SK-N-SH (cell line): ENCODE results near the gene PBOV1. TPM values are rescaled to one million over a fixed set of nuclear protein-coding genes. Genes with fewer than 3 reads are reported as not detected.

Experiments used
- CTCF ChIA-PET: fragments of 300-600, 350-600 bp; formaldehyde crosslinking; extraction: SDS; loops from one replicate; lab custom pipeline; 2021; lab: Yijun Ruan, JAX
- POLR2A ChIA-PET: fragments of 350-600 bp; sonication (Branson Sonifier 250); formaldehyde crosslinking; extraction: SDS; loops from one replicate; lab custom pipeline; 2020; ENCODE audit warnings: antibody characterized with exemption, inconsistent platforms; lab: Yijun Ruan, JAX
- DNase-seq: peaks from one replicate; pipeline ENCODE4 v3.0.0; 2012
- H2AFZ ChIP-seq: fragments of 200-600 bp; sonication (generic); 2 replicates; pipeline ENCODE4 v1.8.1; 2016; ENCODE audit warnings: antibody characterized with exemption, mild to moderate bottlenecking, low read depth
- H3F3A ChIP-seq: fragments of 200-600 bp; sonication (generic); replicated peaks from 2 replicates; pipeline ENCODE3; 2016; ENCODE audit warnings: antibody characterized with exemption, mild to moderate bottlenecking; ENCODE audit not compliant: insufficient read depth
- H3K27ac ChIP-seq, 2 experiments: fragments of 200-500 bp in 1 of 2; fragments of 200-600 bp in 1 of 2; sonication (Bioruptor generic) in 1 of 2; sonication (generic), shearing (Covaris generic) in 1 of 2; 2 replicates each; pipeline versions ENCODE4 v1.5.1 to v1.6.1; 2014 to 2016; ENCODE audit warnings: low read depth in 2 of 2, inconsistent platforms in 1 of 2, low read length in 1 of 2, mild to moderate bottlenecking in 1 of 2, mixed read lengths in 1 of 2
- H3K27me3 ChIP-seq: fragments of 200-600 bp; sonication (generic), shearing (Covaris generic); 2 replicates; pipeline ENCODE4 v1.6.1; 2016; ENCODE audit warnings: mixed run types; ENCODE audit not compliant: insufficient read depth
- H3K36me3 ChIP-seq, 2 experiments: fragments of 200-500 bp in 1 of 2; fragments of 200-600 bp in 1 of 2; sonication (Bioruptor generic) in 1 of 2; sonication (generic) in 1 of 2; replicated peaks in 1 of 2; 2 replicates each; pipeline versions ENCODE3 to v1.5.1; 2014 to 2016; ENCODE audit warnings: low read length in 1 of 2, mild to moderate bottlenecking in 1 of 2; ENCODE audit not compliant: insufficient read depth in 2 of 2, control insufficient read depth in 1 of 2
- H3K4me1 ChIP-seq, 2 experiments: fragments of 200-500 bp in 1 of 2; fragments of 200-600 bp in 1 of 2; sonication (Bioruptor generic) in 1 of 2; sonication (generic), shearing (Covaris generic) in 1 of 2; 2 replicates each; pipeline versions ENCODE4 v1.5.1 to v1.6.1; 2014 to 2016; ENCODE audit warnings: low read depth in 1 of 2, low read length in 1 of 2, mixed run types in 1 of 2; ENCODE audit not compliant: insufficient read depth in 2 of 2, control insufficient read depth in 1 of 2
- H3K4me2 ChIP-seq: fragments of 200-600 bp; sonication (generic), shearing (Covaris generic); 2 replicates; pipeline ENCODE4 v1.6.1; 2017; ENCODE audit warnings: mixed run types
- H3K4me3 ChIP-seq, 2 experiments: fragments of 200-500 bp in 1 of 2; fragments of 200-600 bp in 1 of 2; sonication (Bioruptor generic) in 1 of 2; sonication (generic), shearing (Covaris generic) in 1 of 2; 2 replicates each; pipeline versions ENCODE4 v1.5.1 to v1.8.1; 2014 to 2016; ENCODE audit warnings: low read depth in 2 of 2, inconsistent platforms in 1 of 2, low read length in 1 of 2, mild to moderate bottlenecking in 1 of 2, mixed read lengths in 1 of 2, moderate library complexity in 1 of 2
- H3K79me2 ChIP-seq: fragments of 200-600 bp; sonication (generic); 2 replicates; pipeline ENCODE4 v1.8.1; 2017; ENCODE audit warnings: mild to moderate bottlenecking; ENCODE audit not compliant: insufficient read depth
- H3K9ac ChIP-seq: fragments of 200-600 bp; sonication (generic); 2 replicates; pipeline ENCODE4 v1.6.1; 2017; ENCODE audit warnings: mixed run types
- H3K9me2 ChIP-seq: fragments of 200-600 bp; sonication (generic); 2 replicates; pipeline ENCODE4 v1.6.1; 2017; ENCODE audit warnings: mixed run types
- H3K9me3 ChIP-seq: fragments of 200-600 bp; sonication (generic); 2 replicates; pipeline ENCODE4 v1.6.1; 2017; ENCODE audit warnings: mixed run types, mild to moderate bottlenecking, moderate library complexity
- H4K20me1 ChIP-seq: fragments of 200-600 bp; sonication (generic); 2 replicates; pipeline ENCODE4 v1.6.1; 2017; ENCODE audit warnings: mild to moderate bottlenecking, mixed run types; ENCODE audit not compliant: insufficient read depth
- CHD2 ChIP-seq: fragments of 150-350 bp; IDR thresholded peaks from 2 replicates; pipeline ENCODE4 v1.6.1; 2018; ENCODE audit warnings: low read length; ENCODE audit not compliant: partially characterized antibody
- ELF1 ChIP-seq: IDR thresholded peaks from 2 replicates; pipeline ENCODE4 v1.4.0; 2012
- FOSL2 ChIP-seq: IDR thresholded peaks from 2 replicates; pipeline ENCODE4 v1.4.0; 2012; ENCODE audit warnings: low read depth, mild to moderate bottlenecking, moderate library complexity, borderline replicate concordance
- GABPA ChIP-seq: IDR thresholded peaks from 2 replicates; pipeline ENCODE4 v1.4.0; 2012; ENCODE audit warnings: low read depth, mild to moderate bottlenecking
- GATA2 ChIP-seq: sonication (generic); formaldehyde crosslinking; IDR thresholded peaks from 2 replicates; pipeline ENCODE4 v1.5.0; 2020; ENCODE audit warnings: mild to moderate bottlenecking, missing genetic modification reagents
- MEF2A ChIP-seq: IDR thresholded peaks from 2 replicates; pipeline ENCODE4 v1.4.0; 2012; ENCODE audit warnings: low read depth, borderline replicate concordance
- POLR2AphosphoS5 ChIP-seq: IDR thresholded peaks from 2 replicates; pipeline ENCODE4 v1.6.1; 2012; ENCODE audit warnings: low read depth, low read length
- RCOR1 ChIP-seq: fragments of 150-350 bp; IDR thresholded peaks from 2 replicates; pipeline ENCODE4 v1.6.1; 2017; ENCODE audit warnings: antibody characterized with exemption, low read length
- RFX5 ChIP-seq: IDR thresholded peaks from 2 replicates; pipeline ENCODE4 v1.6.1; 2012; ENCODE audit warnings: mild to moderate bottlenecking, improper control_type of control experiment, low read length
- SIN3A ChIP-seq: IDR thresholded peaks from 2 replicates; pipeline ENCODE4 v1.6.1; 2012; ENCODE audit warnings: low read depth, mild to moderate bottlenecking, low read length, moderate library complexity, borderline replicate concordance
- TCF12 ChIP-seq: IDR thresholded peaks from 2 replicates; pipeline ENCODE4 v1.4.0; 2012
- TEAD4 ChIP-seq: IDR thresholded peaks from 2 replicates; pipeline ENCODE4 v1.4.0; 2012; ENCODE audit warnings: mild to moderate bottlenecking, borderline replicate concordance; ENCODE audit not compliant: insufficient read depth
- YY1 ChIP-seq: IDR thresholded peaks from 2 replicates; pipeline ENCODE4 v1.4.0; 2012; ENCODE audit warnings: low read depth, mild to moderate bottlenecking
- WGBS: methylation state at CpG from one replicate; pipeline ENCODE4 v1.1.6; 2017; ENCODE audit warnings: low lambda C conversion rate; 5-methylcytosine and 5-hydroxymethylcytosine counted together
- polyA plus RNA-seq, 3 experiments: library from polyadenylated mRNA; depleted of rRNA; stranded (reverse); fragments of >200 nt; gene quantifications; 2 replicates each; pipeline ENCODE4 v1.2.3, GENCODE V29; 2012
- TF ChIP-seq, protein P1 (sequence below): IDR thresholded peaks from 2 replicates; pipeline ENCODE4; 2012
- TF ChIP-seq, protein P2 (sequence below): fragments of 150-350 bp; IDR thresholded peaks from 2 replicates; pipeline ENCODE4 v1.6.1; 2017; ENCODE audit warnings: antibody characterized with exemption, low read length, low read depth, borderline replicate concordance
- TF ChIP-seq, protein P3 (sequence below): IDR thresholded peaks from 2 replicates; pipeline ENCODE4 v1.4.0; 2012; ENCODE audit warnings: low read depth, borderline replicate concordance
- TF ChIP-seq, protein P4 (sequence below): fragments of 200-600 bp; sonication (generic); IDR thresholded peaks from 2 replicates; pipeline ENCODE4 v1.6.1; 2017; ENCODE audit warnings: antibody characterized with exemption, mild to moderate bottlenecking, moderate library complexity
- TF ChIP-seq, protein P5 (sequence below): IDR thresholded peaks from 2 replicates; pipeline ENCODE4 v1.6.1; 2012; ENCODE audit warnings: mild to moderate bottlenecking, low read depth, low read length, moderate library complexity

PBOV1 gene
- polyA plus RNA-seq, 1 of the 3 experiments (the other 2 are of a cell fraction): not detected

DNA sequence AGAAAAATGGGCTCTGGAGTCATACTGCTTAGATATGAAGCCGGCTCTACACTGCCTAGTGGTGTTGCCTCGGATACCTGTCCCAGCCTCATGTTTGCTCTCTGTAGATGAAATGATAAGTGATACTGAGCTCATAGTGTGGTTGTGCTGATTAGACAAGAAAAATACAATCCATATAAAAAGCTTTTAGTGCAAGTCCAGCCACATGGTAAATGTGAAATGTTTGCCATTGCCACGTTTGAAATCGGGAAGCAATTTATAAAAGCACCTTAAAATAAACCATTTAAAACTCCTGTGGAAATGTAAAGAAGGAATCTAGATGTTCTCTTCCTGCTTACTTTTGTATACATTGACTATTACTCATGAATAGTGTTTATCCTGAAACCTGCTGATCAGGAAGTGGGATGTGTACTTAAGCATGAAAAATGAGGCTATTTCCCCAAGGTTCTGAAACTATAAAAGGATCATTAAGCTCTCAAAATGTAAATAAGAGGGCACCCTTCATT is 13.1 kb upstream of the PBOV1 start:
- Histone ChIP-seq H3K27ac (no peak overlapping the region), H3K27me3 (no peaks in the 10 kb centered on the region), H3K4me3 (no peak overlapping the region), H3F3A (no peaks in the 10 kb centered on the region), H4K20me1 (no peaks in the 10 kb centered on the region), H3K9me3 (no peaks in the 10 kb centered on the region), H3K4me2 (no peak overlapping the region), H3K4me1 (no peaks in the 10 kb centered on the region), H3K9me2 (no peaks in the 10 kb centered on the region)
- WGBS: 22% methylated on average over 4 of the region's 4 CpGs
- CTCF ChIA-PET: no interaction called here
- no peak for TF ChIP-seq SIN3A
- TF ChIP-seq, protein P1, sequence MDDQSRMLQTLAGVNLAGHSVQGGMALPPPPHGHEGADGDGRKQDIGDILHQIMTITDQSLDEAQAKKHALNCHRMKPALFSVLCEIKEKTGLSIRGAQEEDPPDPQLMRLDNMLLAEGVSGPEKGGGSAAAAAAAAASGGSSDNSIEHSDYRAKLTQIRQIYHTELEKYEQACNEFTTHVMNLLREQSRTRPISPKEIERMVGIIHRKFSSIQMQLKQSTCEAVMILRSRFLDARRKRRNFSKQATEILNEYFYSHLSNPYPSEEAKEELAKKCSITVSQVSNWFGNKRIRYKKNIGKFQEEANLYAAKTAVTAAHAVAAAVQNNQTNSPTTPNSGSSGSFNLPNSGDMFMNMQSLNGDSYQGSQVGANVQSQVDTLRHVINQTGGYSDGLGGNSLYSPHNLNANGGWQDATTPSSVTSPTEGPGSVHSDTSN: no peak
- TF ChIP-seq POLR2AphosphoS5: no peak
- TF ChIP-seq, protein P2, sequence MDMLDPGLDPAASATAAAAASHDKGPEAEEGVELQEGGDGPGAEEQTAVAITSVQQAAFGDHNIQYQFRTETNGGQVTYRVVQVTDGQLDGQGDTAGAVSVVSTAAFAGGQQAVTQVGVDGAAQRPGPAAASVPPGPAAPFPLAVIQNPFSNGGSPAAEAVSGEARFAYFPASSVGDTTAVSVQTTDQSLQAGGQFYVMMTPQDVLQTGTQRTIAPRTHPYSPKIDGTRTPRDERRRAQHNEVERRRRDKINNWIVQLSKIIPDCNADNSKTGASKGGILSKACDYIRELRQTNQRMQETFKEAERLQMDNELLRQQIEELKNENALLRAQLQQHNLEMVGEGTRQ: no peak
- TF ChIP-seq FOSL2: no peak
- TF ChIP-seq TEAD4: no peak
- no peak for TF ChIP-seq GATA2
- TF ChIP-seq TCF12: no peak
- TF ChIP-seq ELF1: no peak
- TF ChIP-seq, protein P3, sequence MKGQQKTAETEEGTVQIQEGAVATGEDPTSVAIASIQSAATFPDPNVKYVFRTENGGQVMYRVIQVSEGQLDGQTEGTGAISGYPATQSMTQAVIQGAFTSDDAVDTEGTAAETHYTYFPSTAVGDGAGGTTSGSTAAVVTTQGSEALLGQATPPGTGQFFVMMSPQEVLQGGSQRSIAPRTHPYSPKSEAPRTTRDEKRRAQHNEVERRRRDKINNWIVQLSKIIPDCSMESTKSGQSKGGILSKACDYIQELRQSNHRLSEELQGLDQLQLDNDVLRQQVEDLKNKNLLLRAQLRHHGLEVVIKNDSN: no peak
- TF ChIP-seq, protein P4, sequence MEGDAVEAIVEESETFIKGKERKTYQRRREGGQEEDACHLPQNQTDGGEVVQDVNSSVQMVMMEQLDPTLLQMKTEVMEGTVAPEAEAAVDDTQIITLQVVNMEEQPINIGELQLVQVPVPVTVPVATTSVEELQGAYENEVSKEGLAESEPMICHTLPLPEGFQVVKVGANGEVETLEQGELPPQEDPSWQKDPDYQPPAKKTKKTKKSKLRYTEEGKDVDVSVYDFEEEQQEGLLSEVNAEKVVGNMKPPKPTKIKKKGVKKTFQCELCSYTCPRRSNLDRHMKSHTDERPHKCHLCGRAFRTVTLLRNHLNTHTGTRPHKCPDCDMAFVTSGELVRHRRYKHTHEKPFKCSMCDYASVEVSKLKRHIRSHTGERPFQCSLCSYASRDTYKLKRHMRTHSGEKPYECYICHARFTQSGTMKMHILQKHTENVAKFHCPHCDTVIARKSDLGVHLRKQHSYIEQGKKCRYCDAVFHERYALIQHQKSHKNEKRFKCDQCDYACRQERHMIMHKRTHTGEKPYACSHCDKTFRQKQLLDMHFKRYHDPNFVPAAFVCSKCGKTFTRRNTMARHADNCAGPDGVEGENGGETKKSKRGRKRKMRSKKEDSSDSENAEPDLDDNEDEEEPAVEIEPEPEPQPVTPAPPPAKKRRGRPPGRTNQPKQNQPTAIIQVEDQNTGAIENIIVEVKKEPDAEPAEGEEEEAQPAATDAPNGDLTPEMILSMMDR: no peak
- TF ChIP-seq MEF2A: no peak
- TF ChIP-seq RFX5: no peak
- TF ChIP-seq CHD2: no peak
- TF ChIP-seq GABPA: no peak
- TF ChIP-seq, protein P5, sequence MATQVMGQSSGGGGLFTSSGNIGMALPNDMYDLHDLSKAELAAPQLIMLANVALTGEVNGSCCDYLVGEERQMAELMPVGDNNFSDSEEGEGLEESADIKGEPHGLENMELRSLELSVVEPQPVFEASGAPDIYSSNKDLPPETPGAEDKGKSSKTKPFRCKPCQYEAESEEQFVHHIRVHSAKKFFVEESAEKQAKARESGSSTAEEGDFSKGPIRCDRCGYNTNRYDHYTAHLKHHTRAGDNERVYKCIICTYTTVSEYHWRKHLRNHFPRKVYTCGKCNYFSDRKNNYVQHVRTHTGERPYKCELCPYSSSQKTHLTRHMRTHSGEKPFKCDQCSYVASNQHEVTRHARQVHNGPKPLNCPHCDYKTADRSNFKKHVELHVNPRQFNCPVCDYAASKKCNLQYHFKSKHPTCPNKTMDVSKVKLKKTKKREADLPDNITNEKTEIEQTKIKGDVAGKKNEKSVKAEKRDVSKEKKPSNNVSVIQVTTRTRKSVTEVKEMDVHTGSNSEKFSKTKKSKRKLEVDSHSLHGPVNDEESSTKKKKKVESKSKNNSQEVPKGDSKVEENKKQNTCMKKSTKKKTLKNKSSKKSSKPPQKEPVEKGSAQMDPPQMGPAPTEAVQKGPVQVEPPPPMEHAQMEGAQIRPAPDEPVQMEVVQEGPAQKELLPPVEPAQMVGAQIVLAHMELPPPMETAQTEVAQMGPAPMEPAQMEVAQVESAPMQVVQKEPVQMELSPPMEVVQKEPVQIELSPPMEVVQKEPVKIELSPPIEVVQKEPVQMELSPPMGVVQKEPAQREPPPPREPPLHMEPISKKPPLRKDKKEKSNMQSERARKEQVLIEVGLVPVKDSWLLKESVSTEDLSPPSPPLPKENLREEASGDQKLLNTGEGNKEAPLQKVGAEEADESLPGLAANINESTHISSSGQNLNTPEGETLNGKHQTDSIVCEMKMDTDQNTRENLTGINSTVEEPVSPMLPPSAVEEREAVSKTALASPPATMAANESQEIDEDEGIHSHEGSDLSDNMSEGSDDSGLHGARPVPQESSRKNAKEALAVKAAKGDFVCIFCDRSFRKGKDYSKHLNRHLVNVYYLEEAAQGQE: no peak
- no peak for TF ChIP-seq YY1
- no peak for TF ChIP-seq RCOR1
- TF ChIP-seq, all 33 proteins: peak for 0
- H3K36me3 ChIP-seq: no peaks in the 10 kb centered on the region
- H2AFZ ChIP-seq: no peak overlapping the region
- no peak overlapping the region for H3K9ac ChIP-seq
- no peak for DNase-seq
- POLR2A ChIA-PET: no interaction called here
- no peaks in the 10 kb centered on the region for H3K79me2 ChIP-seq
